Osteocyte (in vitro differentiated cells): ENCODE data around the gene SCLT1. TPM values are rescaled to one million over a fixed set of nuclear protein-coding genes. Genes with fewer than 3 reads are reported as not detected.

Experiments
- DNase-seq: peaks from one replicate; pipeline ENCODE4 v3.0.0; 2021; ENCODE audit warnings: mixed read lengths; ENCODE audit not compliant: unreplicated experiment; ENCODE audit errors: extremely low spot score
- H3K27ac Mint-ChIP-seq: one replicate; pipeline ENCODE4 v1.8.0; 2021; ENCODE audit warnings: mild to moderate bottlenecking, mixed read lengths; ENCODE audit not compliant: unreplicated experiment
- H3K27me3 Mint-ChIP-seq: one replicate; pipeline ENCODE4 v1.8.0; 2021; ENCODE audit warnings: mixed read lengths; ENCODE audit not compliant: unreplicated experiment
- H3K36me3 Mint-ChIP-seq: one replicate; pipeline ENCODE4 v1.8.0; 2021; ENCODE audit warnings: mixed read lengths; ENCODE audit not compliant: unreplicated experiment
- H3K4me1 Mint-ChIP-seq: one replicate; pipeline ENCODE4 v1.8.0; 2021; ENCODE audit warnings: mixed read lengths; ENCODE audit not compliant: unreplicated experiment
- H3K4me3 Mint-ChIP-seq: one replicate; pipeline ENCODE4 v1.8.0; 2021; ENCODE audit warnings: mild to moderate bottlenecking, moderate library complexity, mixed read lengths; ENCODE audit not compliant: unreplicated experiment
- H3K9me3 Mint-ChIP-seq: one replicate; pipeline ENCODE4 v1.8.0; 2021; ENCODE audit warnings: mixed read lengths; ENCODE audit not compliant: unreplicated experiment
- total RNA-seq: library from RNA; stranded (reverse); gene quantifications from 2 replicates; pipeline ENCODE4 v1.2.1, GENCODE V29; 2021
- TF ChIP-seq, protein P1 (sequence below): fragments of 200-600 bp; sonication (generic); IDR thresholded peaks from 2 replicates; pipeline ENCODE4 v1.5.0; 2021; ENCODE audit warnings: antibody characterized with exemption, mild to moderate bottlenecking, moderate library complexity

Gene SCLT1
- total RNA-seq, 1 donor from 2014 or later, result 13.6 TPM

DNA sequence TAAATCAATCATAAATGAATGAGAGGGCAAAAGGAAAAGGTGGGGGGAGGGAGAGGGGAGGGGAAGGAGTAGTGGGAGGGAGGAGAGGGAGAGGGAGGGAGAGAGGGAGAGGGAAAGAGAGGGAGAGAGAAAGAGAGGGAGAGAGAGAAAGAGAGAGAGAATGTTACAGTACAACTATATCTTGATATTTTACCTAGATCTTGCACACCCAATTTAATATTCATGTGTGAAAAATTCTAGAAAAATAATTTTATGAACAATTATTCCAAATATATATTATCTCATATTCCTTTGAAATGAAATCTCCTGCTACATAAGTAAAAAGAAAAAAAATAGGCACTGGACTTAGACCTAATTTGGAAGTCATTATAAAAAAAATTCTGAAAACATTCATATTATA, 120.0 kb downstream of the SCLT1 start:
- H3K4me3 Mint-ChIP-seq, result no peak overlapping the region
- no peaks in the 10 kb centered on the region for H3K27me3 Mint-ChIP-seq
- peaks cover 12% of the 10 kb centered on the region for H3K36me3 Mint-ChIP-seq
- H3K4me1 Mint-ChIP-seq, result no peaks in the 10 kb centered on the region
- H3K27ac Mint-ChIP-seq, result no peak overlapping the region
- no peaks in the 10 kb centered on the region for H3K9me3 Mint-ChIP-seq
- TF ChIP-seq, protein P1, sequence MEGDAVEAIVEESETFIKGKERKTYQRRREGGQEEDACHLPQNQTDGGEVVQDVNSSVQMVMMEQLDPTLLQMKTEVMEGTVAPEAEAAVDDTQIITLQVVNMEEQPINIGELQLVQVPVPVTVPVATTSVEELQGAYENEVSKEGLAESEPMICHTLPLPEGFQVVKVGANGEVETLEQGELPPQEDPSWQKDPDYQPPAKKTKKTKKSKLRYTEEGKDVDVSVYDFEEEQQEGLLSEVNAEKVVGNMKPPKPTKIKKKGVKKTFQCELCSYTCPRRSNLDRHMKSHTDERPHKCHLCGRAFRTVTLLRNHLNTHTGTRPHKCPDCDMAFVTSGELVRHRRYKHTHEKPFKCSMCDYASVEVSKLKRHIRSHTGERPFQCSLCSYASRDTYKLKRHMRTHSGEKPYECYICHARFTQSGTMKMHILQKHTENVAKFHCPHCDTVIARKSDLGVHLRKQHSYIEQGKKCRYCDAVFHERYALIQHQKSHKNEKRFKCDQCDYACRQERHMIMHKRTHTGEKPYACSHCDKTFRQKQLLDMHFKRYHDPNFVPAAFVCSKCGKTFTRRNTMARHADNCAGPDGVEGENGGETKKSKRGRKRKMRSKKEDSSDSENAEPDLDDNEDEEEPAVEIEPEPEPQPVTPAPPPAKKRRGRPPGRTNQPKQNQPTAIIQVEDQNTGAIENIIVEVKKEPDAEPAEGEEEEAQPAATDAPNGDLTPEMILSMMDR, result no peak
- DNase-seq, result no peak

DNA sequence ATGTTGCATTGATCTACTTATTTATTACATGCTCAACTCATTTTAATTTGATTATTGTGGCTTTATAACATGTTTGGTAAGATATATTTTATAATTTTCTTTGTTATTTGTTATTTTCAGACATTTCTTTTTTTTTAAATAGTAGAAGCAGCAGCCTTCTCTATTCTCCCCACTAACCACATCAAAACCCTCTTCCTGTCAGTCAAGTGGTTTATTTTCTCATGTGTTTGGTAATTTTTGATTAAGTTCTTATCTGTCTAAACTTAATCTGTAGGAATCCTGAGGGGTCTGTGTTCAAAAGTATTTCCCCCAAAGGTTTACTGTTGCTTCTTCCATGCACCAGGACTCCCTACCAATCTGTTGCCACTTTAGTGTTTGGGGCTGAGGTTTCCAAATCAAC, 131.9 kb downstream of the SCLT1 start:
- no peaks in the 10 kb centered on the region for H3K4me1 Mint-ChIP-seq

DNA sequence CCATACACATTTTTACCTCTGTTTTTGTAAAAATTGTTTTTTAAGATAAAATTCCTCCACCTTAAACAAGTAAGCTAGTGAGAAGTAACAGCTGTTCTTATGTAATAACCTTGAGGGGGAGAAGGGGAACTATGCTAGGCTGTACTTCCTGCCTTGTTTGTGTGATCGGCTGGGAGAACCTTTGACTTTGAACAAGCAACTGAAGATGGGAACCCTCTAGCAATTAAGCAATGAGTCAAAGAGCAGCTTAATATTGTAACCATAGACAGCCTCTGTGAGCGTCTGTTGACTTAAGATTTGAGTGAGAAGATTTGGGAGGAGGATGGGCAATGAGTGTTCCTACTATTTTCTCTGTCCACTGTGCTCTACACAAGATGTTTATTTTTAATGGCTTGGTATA, 135.1 kb downstream of the SCLT1 start:
- DNase-seq, result no peak
- no peak overlapping the region for H3K4me3 Mint-ChIP-seq
- H3K9me3 Mint-ChIP-seq, result peaks cover 8% of the 10 kb centered on the region
- H3K27ac Mint-ChIP-seq, result no peak overlapping the region
- TF ChIP-seq, protein P1, result no peak
- no peaks in the 10 kb centered on the region for H3K27me3 Mint-ChIP-seq
- H3K36me3 Mint-ChIP-seq, result peaks cover 21% of the 10 kb centered on the region
- no peaks in the 10 kb centered on the region for H3K4me1 Mint-ChIP-seq

More for the DNA sequence above, 131.9 kb downstream of the SCLT1 start:
- DNase-seq, result no peak
- H3K9me3 Mint-ChIP-seq, result peaks cover 8% of the 10 kb centered on the region
- H3K36me3 Mint-ChIP-seq, result peaks cover 26% of the 10 kb centered on the region
- TF ChIP-seq, protein P1, result no peak
- H3K4me3 Mint-ChIP-seq, result no peak overlapping the region
- no peaks in the 10 kb centered on the region for H3K27me3 Mint-ChIP-seq
- no peak overlapping the region for H3K27ac Mint-ChIP-seq

DNA sequence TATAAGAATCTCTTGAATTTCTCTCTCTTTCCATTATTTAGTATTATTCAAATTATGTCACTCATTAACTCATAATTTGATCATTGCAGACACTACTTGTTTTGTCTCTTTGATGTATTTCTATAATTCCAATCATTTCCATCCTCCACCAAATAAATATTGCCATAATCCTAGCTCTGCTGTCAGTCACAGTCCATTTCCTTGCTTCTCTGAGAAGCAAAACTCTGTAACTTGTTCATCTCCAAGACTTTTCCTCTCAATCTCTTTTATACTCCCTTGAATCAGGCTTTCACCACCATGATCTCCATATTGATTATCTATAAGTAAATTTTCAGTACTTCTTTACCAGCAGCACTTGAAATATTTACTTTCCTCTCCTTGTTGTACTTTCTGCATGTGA, 135.9 kb downstream of the SCLT1 start:
- Mint-ChIP-seq H3K4me3 (no peak overlapping the region), H3K36me3 (peaks cover 19% of the 10 kb centered on the region), H3K4me1 (no peaks in the 10 kb centered on the region), H3K9me3 (peaks cover 8% of the 10 kb centered on the region), H3K27me3 (no peaks in the 10 kb centered on the region), H3K27ac (no peak overlapping the region)
- TF ChIP-seq, protein P1, result no peak
- DNase-seq, result no peak

DNA sequence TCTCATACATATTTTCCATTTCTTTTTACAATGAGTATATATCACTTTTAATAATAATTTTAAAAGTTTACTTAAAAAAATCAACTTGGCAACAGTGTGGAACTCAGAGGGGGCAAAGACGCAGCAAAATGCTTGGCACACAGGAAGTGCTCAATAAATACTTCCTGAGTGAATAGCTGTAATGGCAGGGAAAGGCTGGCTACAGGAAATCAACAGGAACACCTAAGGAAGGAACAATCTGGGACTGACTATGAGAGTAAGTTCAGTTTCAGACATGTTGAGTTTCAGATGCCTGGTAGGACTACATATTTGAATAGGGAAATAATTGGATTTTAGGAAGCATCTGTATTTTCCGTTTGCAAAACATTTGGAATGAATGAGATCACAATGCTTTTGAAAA, 137.6 kb downstream of the SCLT1 start:
- Mint-ChIP-seq H3K36me3 (peaks cover 19% of the 10 kb centered on the region), H3K27me3 (no peaks in the 10 kb centered on the region), H3K9me3 (peaks cover 8% of the 10 kb centered on the region), H3K27ac (no peak overlapping the region), H3K4me1 (peaks cover 5% of the 10 kb centered on the region), H3K4me3 (no peak overlapping the region)
- TF ChIP-seq, protein P1, result no peak
- DNase-seq, result no peak
